ENCODE results near the gene ORAI2.

Gene ORAI2

GRCh38 chr7:102439963-102440795 lies 6.8 kb downstream of the ORAI2 start:
- TF ChIP-seq CTCF (IDR thresholded peaks at IDR 0.05; ENCODE audit: insufficient read depth, low read length): no peak
- no peak for TF ChIP-seq GABPA (IDR thresholded peaks at IDR 0.05; ENCODE audit: low read depth)
- no peak for TF ChIP-seq POLR2AphosphoS5 (IDR thresholded peaks at IDR 0.05; ENCODE audit: low read depth)
- TF ChIP-seq, protein P1, sequence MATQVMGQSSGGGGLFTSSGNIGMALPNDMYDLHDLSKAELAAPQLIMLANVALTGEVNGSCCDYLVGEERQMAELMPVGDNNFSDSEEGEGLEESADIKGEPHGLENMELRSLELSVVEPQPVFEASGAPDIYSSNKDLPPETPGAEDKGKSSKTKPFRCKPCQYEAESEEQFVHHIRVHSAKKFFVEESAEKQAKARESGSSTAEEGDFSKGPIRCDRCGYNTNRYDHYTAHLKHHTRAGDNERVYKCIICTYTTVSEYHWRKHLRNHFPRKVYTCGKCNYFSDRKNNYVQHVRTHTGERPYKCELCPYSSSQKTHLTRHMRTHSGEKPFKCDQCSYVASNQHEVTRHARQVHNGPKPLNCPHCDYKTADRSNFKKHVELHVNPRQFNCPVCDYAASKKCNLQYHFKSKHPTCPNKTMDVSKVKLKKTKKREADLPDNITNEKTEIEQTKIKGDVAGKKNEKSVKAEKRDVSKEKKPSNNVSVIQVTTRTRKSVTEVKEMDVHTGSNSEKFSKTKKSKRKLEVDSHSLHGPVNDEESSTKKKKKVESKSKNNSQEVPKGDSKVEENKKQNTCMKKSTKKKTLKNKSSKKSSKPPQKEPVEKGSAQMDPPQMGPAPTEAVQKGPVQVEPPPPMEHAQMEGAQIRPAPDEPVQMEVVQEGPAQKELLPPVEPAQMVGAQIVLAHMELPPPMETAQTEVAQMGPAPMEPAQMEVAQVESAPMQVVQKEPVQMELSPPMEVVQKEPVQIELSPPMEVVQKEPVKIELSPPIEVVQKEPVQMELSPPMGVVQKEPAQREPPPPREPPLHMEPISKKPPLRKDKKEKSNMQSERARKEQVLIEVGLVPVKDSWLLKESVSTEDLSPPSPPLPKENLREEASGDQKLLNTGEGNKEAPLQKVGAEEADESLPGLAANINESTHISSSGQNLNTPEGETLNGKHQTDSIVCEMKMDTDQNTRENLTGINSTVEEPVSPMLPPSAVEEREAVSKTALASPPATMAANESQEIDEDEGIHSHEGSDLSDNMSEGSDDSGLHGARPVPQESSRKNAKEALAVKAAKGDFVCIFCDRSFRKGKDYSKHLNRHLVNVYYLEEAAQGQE (IDR thresholded peaks at IDR 0.05; ENCODE audit: insufficient replicate concordance, low read depth): no peak
- no peak for TF ChIP-seq SPI1 (IDR thresholded peaks at IDR 0.05; ENCODE audit: borderline replicate concordance, low read depth)
- Histone ChIP-seq H3K4me3 (replicated peaks; ENCODE audit: insufficient read depth, low read length) (no peak overlapping the region), H3K27me3 (ENCODE audit: insufficient read depth, poor library complexity, severe bottlenecking) (no peaks in the 10 kb centered on the region), H3K27ac (replicated peaks) (no peak overlapping the region)
- no peak for DNase-seq (ENCODE audit: low read depth in 1 of 2, low spot score in 1 of 2)

GRCh38 chr7:102444961-102445673 lies 11.7 kb downstream of the ORAI2 start:
- no peak overlapping the region for H3K4me3 ChIP-seq (replicated peaks; ENCODE audit: insufficient read depth, low read length)
- H3K27ac ChIP-seq (replicated peaks): peak overlapping the region; percentile 21; the same call in 1 of the 2 replicates
- no peak for DNase-seq (ENCODE audit: low read depth in 1 of 2, low spot score in 1 of 2)
- TF ChIP-seq SPI1 (IDR thresholded peaks at IDR 0.05; ENCODE audit: borderline replicate concordance, low read depth): no peak
- TF ChIP-seq GABPA (IDR thresholded peaks at IDR 0.05; ENCODE audit: low read depth): no peak
- TF ChIP-seq CTCF (IDR thresholded peaks at IDR 0.05; ENCODE audit: insufficient read depth, low read length): no peak
- TF ChIP-seq, protein P1 (IDR thresholded peaks at IDR 0.05; ENCODE audit: insufficient replicate concordance, low read depth): no peak
- no peaks in the 10 kb centered on the region for H3K27me3 ChIP-seq (ENCODE audit: insufficient read depth, poor library complexity, severe bottlenecking)

DNA sequence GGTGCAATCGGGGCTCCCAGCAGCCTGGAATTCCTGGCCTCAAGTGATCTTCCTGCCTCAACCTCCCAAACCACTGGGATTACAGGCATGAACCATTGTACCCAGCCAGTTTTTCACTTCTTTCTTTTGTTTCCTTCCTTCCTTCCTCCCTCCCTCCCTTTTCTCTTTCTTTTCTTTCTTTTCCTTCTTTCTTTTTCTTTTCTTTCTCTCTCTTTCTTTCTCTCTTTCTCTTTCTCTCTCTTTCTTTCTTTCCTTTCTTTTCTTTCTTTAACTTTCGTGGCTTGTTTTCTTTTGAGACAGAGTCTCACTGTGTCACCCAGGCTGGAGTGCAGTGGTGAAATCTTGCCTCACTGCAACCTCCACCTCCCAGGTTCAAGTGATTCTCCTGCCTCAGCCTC lies 12.3 kb downstream of the ORAI2 start:
- no peak for DNase-seq (ENCODE audit: low read depth in 1 of 2, low spot score in 1 of 2)
- Histone ChIP-seq H3K4me3 (replicated peaks; ENCODE audit: insufficient read depth, low read length) (no peak overlapping the region), H3K27me3 (ENCODE audit: insufficient read depth, poor library complexity, severe bottlenecking) (no peaks in the 10 kb centered on the region), H3K27ac (replicated peaks) (peak overlapping the region; percentile 21; the same call in 1 of the 2 replicates)
- TF ChIP-seq, protein P1 (IDR thresholded peaks at IDR 0.05; ENCODE audit: insufficient replicate concordance, low read depth): no peak
- no peak for TF ChIP-seq GABPA (IDR thresholded peaks at IDR 0.05; ENCODE audit: low read depth)
- TF ChIP-seq POLR2AphosphoS5 (IDR thresholded peaks at IDR 0.05; ENCODE audit: low read depth): no peak
- no peak for TF ChIP-seq CTCF (IDR thresholded peaks at IDR 0.05; ENCODE audit: insufficient read depth, low read length)
- TF ChIP-seq SPI1 (IDR thresholded peaks at IDR 0.05; ENCODE audit: borderline replicate concordance, low read depth): no peak
